ENCODE data around the gene TFDP2.
A peak's percentile ranks its signal among the peaks of the same experiment; 100 is the strongest.
"Not testable (repeated sequence)": the region's sequence is repeated elsewhere in the genome, so short reads cannot be mapped to it uniquely, and the experiment has no call there.

Gene TFDP2

GRCh38 chr3:141914311-141914710 lies 235.0 kb downstream of the TFDP2 start:
- DNase-seq = no peak

- peak; percentile 27 for DNase-seq
Observed at GRCh38 chr3:141913150-141913811, 236.1 kb downstream of the TFDP2 start.

- DNase-seq = not testable (repeated sequence)
Observed at GRCh38 chr3:141909986-141910385, 239.4 kb downstream of the TFDP2 start.

GRCh38 chr3:141909408-141909807 lies 239.9 kb downstream of the TFDP2 start:
- no peak for DNase-seq

GRCh38 chr3:141905129-141905528 lies 244.2 kb downstream of the TFDP2 start:
- DNase-seq = no peak

GRCh38 chr3:141904203-141904602 lies 245.1 kb downstream of the TFDP2 start:
- no peak for DNase-seq

GRCh38 chr3:141901914-141902313 lies 247.4 kb downstream of the TFDP2 start:
- no peak for DNase-seq

GRCh38 chr3:141900343-141900742 lies 249.0 kb downstream of the TFDP2 start:
- DNase-seq = no peak

- DNase-seq = no peak
Observed at GRCh38 chr3:141898908-141899307, 250.4 kb downstream of the TFDP2 start.

- DNase-seq = no peak
Observed at GRCh38 chr3:141895731-141896130, 253.6 kb downstream of the TFDP2 start.

GRCh38 chr3:141894524-141895176 lies 254.7 kb downstream of the TFDP2 start:
- DNase-seq = no peak
